GM21526 (cell line): Measurements from ENCODE around the gene LAMA5.
A peak's percentile ranks its signal among the peaks of the same experiment; 100 is the strongest.

Experiments used
- ATAC-seq: cut with Tn5 transposase; IDR thresholded peaks from one replicate; pipeline ENCODE4 v1.9.1; 2021; ENCODE audit warnings: moderate library complexity; ENCODE audit not compliant: unreplicated experiment, low FRiP score

LAMA5 gene

GRCh38 chr20:62348604-62349003 lies 18.5 kb downstream of the LAMA5 start:
- no peak for ATAC-seq

- no peak for ATAC-seq
Observed at GRCh38 chr20:62347445-62347844, 19.7 kb downstream of the LAMA5 start.

- no peak for ATAC-seq
Observed at GRCh38 chr20:62347151-62347404, 20.0 kb downstream of the LAMA5 start.

- no peak for ATAC-seq
Observed at GRCh38 chr20:62346398-62347150, 20.5 kb downstream of the LAMA5 start.

GRCh38 chr20:62345681-62346370 lies 21.3 kb downstream of the LAMA5 start:
- no peak for ATAC-seq

- no peak for ATAC-seq
Observed at GRCh38 chr20:62344782-62345181, 22.3 kb downstream of the LAMA5 start.

GRCh38 chr20:62344092-62344491 lies 23.0 kb downstream of the LAMA5 start:
- ATAC-seq: no peak

GRCh38 chr20:62342910-62343309 lies 24.2 kb downstream of the LAMA5 start:
- no peak for ATAC-seq

GRCh38 chr20:62339647-62340062 lies 27.5 kb downstream of the LAMA5 start:
- ATAC-seq: peak; percentile 66

GRCh38 chr20:62338294-62338620 lies 28.9 kb downstream of the LAMA5 start:
- no peak for ATAC-seq

- ATAC-seq: no peak
Observed at GRCh38 chr20:62337558-62338293, 29.4 kb downstream of the LAMA5 start.

- ATAC-seq: no peak
Observed at GRCh38 chr20:62336775-62337557, 30.1 kb downstream of the LAMA5 start.

GRCh38 chr20:62336329-62336728 lies 30.8 kb downstream of the LAMA5 start:
- ATAC-seq: no peak

GRCh38 chr20:62335532-62335931 lies 31.6 kb downstream of the LAMA5 start:
- ATAC-seq: no peak

GRCh38 chr20:62334881-62335280 lies 32.2 kb downstream of the LAMA5 start:
- ATAC-seq: no peak

- ATAC-seq: no peak
Observed at GRCh38 chr20:62333820-62334595, 33.1 kb downstream of the LAMA5 start.

- ATAC-seq: no peak
Observed at GRCh38 chr20:62332989-62333819, 33.9 kb downstream of the LAMA5 start.

GRCh38 chr20:62332421-62332820 lies 34.7 kb downstream of the LAMA5 start:
- no peak for ATAC-seq

- no peak for ATAC-seq
Observed at GRCh38 chr20:62331347-62331746, 35.8 kb downstream of the LAMA5 start.
